ENCODE measurements around the gene HPGDS.
"Not testable (repeated sequence)": the region's sequence is repeated elsewhere in the genome, so short reads cannot be mapped to it uniquely, and the experiment has no call there.

HPGDS gene

DNA sequence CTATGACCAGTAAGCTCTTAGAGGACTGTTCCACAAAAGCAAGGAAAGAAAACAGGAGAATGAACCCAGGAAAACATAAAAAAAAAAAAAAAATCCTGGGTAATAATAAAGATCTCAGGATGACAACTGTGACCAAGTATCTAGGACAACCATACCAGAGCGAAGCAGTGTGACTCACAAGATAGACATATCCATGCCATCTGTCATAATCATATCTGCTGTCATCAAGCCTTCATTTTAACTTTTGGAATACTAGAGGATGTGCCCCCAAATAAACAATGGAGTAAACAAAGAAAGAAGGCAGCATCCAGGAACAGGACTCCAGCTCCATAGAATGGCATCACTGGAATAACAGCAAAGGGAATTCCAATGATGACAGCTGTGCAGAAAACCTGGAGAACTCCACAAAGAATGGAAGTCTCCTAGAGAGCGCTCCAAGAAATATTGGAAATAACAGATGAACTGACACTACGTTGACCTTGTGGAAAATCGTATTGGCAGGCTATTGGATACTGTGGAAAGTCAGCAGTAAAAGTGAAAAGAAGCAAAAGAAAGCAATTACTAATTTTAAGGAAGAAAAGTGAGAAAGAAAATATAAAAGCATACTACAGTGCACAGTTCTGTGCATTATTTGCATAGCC, 35.3 kb downstream of the HPGDS start:
- no peak for DNase-seq

DNA sequence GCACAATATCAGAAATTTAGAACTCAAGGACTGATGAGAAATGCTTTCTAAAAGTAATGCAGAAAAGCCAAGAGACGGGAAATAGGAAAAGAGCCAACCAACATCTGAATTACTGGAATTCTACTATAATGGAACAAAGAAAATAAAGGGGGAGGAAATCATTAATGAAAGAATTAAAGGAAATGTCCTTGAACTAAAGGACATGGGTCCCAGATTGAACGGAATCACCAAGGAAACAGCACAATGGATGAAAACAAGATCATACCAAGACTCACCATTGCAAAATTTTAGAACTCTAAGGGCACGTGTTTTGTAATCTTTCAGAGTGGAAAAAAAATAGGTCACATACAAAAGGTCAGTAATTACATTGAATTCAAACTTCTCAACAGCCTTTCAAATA, 35.9 kb downstream of the HPGDS start:
- DNase-seq = no peak

DNA sequence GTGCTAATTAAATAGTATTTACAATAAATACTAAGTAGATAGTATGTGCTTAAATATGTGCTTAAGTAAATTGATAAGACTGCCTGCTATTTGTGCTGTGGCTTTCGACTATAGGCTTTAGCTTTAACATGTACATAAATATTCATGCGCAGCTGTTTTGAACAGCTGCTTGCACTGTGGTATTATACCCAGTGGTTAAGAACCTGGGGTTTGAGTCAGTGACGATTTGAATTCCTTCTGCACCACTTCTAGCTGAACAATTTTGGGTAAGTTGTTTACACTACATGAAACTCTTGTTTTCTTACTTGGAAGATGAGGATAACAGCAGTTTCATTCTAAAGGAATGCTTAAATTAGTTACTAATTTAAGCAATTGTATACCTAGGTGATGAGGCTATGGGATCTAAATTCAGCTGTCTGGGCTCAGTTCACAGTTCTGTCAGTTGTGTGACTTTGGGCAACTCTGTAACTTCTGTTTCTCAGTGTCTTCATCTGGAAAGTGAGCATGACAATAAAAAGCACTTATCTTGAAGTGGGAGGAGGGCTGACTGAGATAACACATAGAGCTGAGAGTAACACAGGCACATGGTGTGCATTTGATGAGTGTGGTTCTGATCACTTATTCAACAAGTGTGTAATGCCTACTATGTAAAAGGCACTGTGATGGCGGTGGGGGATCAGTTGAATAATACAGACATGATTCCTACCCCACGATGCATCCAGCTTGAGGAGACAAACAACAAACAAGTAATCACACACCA, 37.0 kb downstream of the HPGDS start:
- no peak for DNase-seq

DNA sequence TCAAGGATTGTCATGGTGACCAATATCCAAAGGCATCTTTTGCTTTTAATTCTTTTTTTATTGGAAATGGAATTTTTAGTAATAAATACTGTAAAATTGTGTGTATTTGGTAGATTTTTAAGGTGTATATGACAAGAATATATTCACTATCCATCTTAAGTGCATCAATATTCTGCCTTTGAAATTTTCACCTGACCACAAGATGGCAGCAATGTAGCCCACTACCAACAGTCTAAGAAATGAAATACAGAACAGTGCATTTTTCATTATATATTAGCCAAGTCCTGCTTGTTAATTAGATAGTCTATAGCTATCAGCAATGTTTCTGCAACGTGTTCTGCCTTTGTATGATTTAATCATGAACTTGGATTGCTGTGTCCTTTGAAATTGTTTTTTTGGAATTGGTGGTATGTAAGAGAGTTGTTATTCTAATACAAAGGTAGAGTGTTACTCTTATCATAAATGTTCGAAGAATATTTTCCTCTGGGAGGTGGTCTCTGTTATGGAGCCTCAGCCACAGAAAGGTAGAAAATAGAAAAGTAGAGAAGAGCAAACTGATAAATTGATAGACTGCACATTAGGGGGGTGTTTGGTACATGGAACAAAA, 38.2 kb downstream of the HPGDS start:
- DNase-seq = no peak

DNA sequence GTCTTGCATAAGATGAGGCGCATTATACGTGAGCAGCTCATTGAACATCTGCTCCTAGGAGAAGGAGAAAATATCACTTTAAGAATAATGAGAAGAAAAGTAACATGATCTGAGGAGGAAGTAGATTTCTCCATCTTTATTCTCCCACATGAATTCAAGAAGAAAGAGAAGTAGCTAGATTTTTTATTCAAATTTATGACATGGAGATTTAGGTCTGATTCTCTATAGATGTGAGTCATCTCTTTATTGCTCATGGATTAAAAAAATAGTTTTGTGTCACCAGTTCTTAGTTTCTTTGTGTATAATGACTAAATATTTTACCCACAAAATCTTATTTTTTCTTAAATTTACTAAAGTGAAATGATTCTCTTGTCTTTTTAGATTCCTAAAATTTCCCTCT, 40.4 kb downstream of the HPGDS start:
- no peak for DNase-seq

DNA sequence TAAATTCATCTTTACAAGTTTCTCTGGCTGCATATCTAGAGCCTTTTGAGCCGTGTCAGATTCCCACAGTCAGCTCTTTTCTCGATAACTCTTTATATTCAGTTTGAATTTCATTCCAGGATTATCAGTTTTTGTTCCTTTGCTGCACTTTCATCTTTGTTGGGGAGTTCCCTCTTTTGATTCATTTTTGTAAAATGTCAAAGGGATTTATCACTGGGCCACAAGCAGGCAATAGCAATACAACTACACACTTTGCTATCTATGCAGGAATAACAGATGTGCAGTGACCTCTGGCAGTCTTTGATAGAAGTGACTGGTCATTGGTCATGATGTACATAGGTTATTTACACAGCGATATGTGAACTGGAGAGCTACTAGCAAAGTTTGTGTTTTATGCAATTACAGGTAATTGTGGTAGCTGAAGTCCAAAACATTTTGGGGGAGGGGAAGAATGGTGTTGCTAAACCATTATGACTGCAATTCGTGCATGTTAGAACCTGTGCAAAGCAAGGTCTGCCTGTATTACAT, 43.8 kb downstream of the HPGDS start:
- DNase-seq = no peak

DNA sequence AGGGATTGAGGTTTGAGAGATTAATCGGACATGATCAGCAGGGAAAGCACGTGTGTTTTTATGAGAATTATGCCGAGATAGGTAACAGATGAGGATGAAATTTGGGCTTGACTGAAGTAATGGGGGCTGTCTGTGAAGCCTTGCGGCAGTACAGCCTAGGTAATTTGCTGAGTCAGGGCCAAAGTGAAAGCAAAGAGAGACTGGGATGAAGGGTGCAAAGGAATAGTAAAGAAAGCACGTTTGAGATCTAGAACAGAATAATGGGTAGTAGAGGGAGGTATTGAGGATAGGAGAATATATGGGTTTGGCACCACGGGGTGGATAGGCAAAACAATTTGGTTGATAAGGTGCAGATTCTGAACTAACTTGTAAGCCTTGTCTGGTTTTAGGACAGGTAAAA, 47.2 kb downstream of the HPGDS start:
- DNase-seq = not testable (repeated sequence)

DNA sequence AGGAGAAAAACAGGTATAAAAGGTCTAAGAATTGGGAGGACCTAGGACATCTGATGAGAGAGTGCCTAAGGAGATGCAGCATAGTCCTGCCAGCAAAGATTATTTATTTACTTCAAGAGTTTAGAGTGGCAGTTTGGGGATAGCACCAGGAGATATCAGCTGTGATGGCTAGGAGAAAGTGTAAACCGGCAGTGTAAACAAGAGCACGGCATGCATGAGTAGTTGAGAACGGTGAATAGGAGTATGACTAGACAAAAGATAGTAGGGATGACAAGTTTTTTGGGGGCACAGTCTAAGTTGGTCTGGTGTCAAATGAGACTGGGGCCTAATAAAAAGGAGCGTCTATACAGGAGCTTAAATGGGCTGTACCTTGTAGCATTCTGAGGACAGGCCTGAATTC, 48.7 kb downstream of the HPGDS start:
- not testable (repeated sequence) for DNase-seq

DNA sequence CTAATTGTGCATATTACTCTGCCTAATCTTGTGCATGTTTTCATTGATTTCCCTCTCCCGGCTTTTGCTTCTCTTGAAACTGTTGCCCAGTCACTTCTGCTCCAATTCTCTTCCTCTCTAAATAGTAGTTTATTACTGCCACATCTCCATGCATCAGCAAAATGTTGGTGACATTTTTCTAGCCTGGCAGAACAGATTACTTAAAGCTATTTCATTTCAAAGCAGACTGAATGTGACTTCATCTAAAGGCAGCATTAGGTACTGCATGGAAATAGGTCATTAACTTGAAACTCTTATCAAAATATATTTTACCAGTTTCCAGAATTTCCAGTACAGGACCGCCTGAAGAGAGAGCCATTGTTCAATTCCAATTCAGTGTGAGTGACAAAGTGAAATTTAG, 52.4 kb downstream of the HPGDS start:
- DNase-seq = no peak

DNA sequence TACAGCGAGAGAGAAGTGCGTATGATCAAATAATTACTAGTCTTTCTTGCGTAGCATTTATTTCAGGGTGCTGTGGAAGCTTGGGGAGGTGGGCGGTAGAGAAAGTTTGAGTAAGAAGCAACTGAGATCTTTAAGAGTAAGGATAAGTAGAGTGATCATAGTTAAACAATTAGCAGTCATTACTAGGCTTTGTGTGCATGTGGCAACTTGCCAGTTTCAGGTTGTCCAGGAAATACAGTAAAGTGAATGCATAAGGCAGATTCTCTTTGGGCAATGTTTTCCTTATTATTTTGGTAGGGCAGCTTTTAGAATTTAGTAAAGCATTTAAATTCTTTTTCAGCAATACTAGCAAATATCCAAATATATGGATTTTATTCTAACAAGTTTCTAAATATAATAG, 57.0 kb downstream of the HPGDS start:
- no peak for DNase-seq

DNA sequence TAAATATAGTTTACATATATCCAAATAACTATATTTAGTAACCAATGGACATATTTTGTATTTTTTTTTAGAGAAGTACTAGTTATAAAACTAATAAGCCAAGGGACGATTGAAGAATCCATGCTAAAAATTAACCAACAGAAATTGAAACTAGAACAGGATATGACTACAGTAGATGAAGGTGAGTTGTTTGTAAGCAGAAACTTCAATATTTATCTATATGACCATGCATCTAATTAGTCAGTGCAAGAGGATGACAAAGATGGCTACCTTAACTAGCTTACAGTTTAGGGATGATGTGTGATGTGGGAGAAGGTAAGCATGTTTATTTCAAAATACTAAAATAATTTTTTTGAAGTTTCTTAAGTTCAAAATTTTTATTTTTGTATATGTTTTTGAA, 57.7 kb downstream of the HPGDS start:
- no peak for DNase-seq

DNA sequence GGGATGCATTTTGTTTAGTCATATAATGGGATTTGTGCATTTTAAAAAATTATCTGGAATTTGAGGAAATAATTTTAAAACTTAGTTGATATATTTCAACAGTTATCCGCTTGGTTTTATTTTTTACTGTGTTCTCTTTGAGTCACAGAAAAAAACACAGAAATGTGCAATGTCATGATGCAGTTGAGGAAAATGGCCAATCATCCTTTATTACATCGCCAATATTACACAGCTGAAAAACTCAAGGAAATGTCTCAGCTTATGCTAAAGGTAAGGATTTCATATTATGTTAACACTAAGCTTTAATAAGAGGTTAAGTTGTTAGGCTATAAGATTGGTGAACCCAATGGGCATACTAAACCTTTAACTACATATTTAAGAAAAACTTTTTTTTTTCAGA, 63.9 kb downstream of the HPGDS start:
- DNase-seq = no peak

DNA sequence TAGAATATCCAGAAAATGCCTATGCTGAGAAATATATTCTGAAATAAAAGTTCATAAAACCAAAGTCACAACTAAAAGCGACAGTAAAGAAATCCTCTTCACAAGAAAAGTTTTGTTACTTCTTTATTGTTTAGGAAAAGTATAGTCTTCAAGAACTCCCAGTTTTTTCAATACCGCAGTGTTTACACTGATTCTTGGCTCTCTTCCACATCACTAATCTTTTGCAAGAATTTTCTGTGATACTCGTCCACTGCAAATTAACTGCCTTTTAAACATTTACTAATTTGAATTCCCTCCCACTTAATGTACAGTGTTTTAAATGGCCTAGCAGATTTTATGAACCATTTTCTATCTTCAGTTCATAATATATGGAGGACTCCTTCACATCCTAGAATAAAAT, 65.1 kb downstream of the HPGDS start:
- no peak for DNase-seq

DNA sequence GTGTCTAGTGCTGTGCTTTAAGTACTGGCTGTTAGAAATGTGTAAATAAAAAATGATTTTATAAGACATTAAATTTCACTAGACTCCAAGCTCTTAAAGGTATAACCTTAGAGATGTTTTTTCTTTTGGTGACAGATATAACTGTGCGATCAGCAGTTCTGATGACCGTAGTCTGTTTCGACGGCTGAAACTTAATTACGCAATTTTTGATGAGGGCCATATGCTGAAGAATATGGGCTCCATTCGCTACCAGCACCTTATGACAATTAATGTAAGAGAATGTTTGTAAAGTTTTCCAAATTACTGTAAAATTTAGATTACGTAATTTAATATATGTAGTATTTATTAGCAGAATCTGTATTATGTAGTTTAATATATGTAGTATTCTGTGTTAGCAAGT, 66.4 kb downstream of the HPGDS start:
- DNase-seq = no peak

DNA sequence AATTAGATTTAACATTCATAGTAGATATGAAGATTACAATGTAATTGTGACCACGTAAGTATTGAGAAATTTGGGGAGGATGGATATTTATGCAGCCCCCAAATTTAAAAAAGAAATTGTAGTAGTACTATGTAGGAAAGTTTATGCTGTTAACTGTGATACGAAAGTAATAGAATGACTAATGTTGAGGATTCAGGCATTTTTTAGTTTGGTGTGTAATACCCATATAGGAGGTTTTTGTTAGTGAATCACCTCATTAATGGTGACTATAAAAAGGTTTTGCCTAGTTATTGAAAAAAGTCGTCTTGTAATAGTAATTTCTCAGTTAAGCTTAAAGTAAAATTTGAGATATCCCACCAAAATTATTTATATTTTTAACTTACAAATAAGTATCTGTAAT, 67.7 kb downstream of the HPGDS start:
- no peak for DNase-seq

DNA sequence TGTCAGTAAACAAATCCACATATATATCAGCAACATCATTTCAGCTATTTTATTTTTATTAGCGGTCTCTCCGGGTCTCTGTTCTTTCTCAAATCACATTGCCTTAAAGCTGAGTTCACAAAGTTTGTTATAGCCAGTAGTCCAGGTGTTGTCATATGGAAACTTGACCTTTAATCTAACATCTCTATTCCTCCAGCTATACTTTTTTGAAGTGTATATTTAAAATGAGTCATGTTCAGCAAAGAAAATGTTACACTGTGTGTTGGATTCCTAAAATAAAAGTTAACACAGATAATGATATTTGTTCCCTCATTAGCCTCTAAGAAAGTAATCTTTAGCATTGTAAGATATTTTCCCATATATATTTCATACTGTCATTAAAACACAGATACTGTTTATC, 71.4 kb downstream of the HPGDS start:
- DNase-seq = no peak

DNA sequence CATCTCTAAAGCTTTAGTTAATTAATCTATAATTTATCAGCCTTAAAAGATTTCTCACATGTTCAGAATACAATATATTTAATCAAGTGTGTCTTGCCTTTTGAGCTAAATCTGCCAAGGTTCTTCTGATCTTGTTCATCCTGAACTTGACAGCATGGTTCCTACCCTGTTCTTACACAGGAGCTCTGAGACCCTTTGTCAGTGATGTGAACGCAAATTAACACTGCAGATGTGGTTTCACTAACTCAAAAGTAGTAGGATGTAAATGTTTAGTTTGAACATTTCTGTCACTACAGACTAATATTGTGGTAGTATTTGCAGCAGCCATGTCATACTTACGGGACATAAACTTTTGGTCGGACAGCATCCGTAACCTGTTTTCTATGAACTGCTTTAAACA, 75.6 kb downstream of the HPGDS start:
- no peak for DNase-seq

DNA sequence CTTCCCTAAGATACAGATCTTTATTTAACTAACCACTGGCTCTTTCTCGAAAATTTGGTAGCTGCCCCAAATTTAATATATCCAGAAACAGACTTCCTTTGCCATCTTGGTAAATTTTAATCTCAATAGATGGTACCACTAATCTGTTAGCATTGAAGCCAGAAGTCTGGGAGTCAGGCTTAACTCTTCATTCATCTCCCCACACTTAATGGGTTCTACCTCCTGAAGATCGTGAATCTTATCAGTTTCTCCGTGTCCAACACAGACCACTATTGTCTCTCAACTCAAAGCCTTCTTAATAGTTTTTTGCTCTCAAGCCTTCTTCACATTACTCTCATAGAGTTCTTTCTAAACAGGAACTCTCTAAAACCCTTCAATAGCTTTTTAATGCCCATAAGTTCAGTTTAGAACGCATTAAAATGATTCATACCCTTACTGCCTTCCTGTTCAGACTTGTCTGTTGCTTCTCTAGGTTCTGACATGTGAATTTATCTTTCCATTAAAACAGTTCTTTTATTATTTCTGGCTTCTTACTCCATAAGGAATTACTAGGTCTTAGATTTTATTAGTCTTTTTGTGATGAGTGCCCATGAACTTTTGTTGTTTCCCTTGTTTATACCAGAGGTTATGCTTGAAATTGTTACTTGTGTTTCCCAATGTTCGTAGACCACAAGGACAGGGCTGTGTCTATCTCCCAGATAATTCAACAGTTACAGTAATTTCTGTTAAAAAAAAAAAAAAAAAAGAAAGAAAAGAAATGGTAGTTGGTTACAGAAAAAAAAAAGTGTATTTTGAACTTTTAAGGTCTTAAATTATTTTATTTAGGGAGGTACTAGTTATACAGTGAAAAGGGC, 80.2 kb downstream of the HPGDS start:
- DNase-seq = no peak

DNA sequence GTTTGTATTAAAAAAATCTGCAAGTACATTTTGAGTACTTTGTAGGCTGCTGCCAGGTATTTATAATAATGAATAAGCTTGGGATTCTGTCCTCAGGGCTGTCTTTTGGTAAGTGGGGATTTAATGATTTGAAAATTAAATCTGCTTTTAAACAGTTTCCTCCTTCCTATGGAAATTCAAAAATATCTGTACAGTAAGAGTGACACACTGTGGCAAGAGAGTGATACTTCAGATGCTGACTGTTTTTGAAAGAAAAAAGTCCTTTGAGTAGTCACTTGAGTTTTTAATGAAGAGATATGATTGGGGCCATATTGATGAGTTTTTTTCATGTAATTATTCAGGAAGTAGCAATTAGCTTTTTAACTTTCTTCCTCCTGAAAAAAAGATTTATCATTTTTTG, 85.8 kb downstream of the HPGDS start:
- no peak for DNase-seq

DNA sequence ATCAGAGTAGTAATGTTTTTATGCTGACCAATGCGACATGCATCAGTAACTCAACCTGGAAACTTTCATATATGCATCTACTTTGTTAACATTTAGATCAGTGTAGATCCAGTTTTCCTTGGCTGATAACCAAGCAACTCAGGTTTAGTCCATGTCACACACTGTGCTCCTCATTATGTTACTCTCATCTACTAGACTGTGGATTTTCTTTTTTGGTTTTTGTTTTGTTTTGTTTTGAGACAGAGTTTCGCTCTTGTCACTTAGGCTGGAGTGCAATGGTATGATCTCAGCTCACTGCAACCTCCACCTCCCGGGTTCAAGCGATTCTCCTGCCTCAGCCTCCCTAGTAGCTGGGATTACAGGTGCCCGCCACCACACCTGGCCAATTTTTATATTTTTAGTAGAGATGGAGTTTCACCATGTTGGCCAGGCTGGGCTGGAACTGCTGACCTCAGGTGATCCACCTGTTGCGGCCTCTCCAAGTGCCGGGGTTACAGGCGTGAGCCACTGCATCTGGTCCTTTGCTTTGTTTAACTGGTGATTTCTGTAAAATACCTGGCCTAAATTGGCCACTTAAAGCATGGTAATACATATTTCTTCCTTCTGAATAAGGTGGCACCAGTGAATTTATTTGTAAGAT, 86.4 kb downstream of the HPGDS start:
- no peak for DNase-seq

DNA sequence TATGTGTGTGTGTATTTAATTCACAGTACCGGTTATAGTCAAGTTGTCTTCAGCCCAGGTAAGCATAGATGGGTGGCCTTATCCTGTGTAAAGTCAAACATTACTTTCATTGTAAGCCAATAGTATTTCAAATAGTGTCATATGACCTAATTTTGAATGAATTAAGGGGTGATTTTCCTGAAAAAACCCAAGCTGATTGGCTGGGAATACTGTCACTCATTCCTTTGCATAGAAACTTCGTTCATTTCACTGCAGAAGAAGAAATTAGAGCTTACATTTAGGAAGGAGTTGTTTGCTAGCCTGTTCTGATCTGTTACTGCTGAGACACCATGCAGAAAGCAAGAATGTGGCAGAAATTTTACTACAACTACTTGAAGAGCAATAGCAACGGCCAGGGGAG, 89.6 kb downstream of the HPGDS start:
- DNase-seq = no peak

DNA sequence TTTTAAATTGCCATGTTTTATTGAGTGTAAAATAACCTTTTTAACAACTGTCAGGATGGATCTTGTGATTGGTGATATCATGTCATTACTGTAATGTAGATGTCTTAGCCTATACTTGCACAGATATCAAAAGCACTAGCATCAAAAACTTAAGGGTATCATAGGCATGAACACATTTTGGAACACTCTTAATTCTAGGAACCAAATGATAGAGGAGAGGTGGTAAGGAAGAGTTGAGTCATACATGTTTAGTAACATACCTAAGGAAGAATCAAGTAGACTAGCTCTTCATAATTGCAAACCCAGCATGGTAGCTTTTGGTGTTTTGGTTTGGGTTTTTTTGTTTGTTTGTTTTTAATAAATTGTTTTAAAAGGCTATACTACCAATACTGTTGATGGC, 91.5 kb downstream of the HPGDS start:
- DNase-seq = no peak

Data from activated effector memory CD4-positive, alpha-beta T cell treated with anti-CD3 and anti-CD28 coated beads, Interleukin-2, amount 50 U/mL, for 16 hours (primary cell).